ENCODE results near the gene PADI6. TPM values are rescaled to one million over a fixed set of nuclear protein-coding genes. Genes with fewer than 3 reads are reported as not detected.
A peak's percentile ranks its signal among the peaks of the same experiment; 100 is the strongest.

The PADI6 gene
- not detected for total RNA-seq

DNA sequence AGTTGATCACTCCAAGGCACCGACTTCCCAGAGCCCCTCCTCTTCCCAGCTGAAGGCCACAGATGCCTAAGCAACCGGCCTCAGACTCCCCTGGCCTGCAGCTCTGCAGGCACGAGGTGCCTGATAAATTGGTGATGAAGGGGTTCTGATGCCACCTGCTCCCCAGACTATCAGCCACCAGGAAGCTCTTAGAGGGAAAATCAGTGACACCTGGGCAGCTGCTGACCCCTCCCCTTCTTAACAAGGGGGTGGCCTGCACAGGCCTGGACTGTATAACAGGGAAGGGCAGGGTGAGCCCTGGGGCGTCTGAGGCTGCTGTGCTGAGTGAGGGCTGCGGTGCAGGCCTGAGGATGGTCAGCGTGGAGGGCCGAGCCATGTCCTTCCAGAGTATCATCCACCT lies at the start of gene PADI6:
PADI6 (plus strand) TSS at position 301 of the 400 bp plus-strand sequence; CDS start at position 351, 50 bp downstream.
- DNase-seq (ENCODE audit: low spot score in 2 of 2), result no peak
- H3K4me3 ChIP-seq (ENCODE audit: low read depth, poor library complexity, severe bottlenecking), result no peak within 1 kb of the TSS
- WGBS, 2 donors, result 62 to 64% methylated on average over 7 of the region's 7 CpGs
- intact Hi-C loops (cut with DNase I; ENCODE audit: low total_unique reads), result no loop called here
- TF ChIP-seq, protein P1, sequence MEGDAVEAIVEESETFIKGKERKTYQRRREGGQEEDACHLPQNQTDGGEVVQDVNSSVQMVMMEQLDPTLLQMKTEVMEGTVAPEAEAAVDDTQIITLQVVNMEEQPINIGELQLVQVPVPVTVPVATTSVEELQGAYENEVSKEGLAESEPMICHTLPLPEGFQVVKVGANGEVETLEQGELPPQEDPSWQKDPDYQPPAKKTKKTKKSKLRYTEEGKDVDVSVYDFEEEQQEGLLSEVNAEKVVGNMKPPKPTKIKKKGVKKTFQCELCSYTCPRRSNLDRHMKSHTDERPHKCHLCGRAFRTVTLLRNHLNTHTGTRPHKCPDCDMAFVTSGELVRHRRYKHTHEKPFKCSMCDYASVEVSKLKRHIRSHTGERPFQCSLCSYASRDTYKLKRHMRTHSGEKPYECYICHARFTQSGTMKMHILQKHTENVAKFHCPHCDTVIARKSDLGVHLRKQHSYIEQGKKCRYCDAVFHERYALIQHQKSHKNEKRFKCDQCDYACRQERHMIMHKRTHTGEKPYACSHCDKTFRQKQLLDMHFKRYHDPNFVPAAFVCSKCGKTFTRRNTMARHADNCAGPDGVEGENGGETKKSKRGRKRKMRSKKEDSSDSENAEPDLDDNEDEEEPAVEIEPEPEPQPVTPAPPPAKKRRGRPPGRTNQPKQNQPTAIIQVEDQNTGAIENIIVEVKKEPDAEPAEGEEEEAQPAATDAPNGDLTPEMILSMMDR (IDR thresholded peaks at IDR 0.05), result no peak

DNA sequence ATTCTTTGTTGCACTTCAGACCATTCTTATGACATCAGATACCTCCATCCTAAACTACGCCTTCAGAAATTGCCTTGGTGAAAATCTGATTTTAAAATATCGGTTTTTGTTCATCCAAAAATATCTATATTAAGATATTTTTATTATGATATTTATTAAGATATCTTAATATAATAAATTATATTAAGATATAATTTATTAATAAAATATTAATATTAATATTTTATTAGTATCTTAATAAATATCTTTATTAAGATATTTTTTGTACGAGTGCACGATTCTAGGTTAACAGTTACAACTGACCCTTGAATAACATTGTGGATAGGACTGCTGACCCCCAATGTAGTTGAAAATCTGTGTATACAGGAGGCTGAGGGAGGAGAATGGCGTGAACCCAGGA lies 43.1 kb upstream of the PADI6 start:
- TF ChIP-seq POLR2A (IDR thresholded peaks at IDR 0.05), result no peak
- TF ChIP-seq, protein P1 (IDR thresholded peaks at IDR 0.05), result no peak
- WGBS, 2 donors, result 75 to 86% methylated on average over 5 of the region's 5 CpGs
- intact Hi-C loops (cut with DNase I; ENCODE audit: low total_unique reads), result no loop called here

DNA sequence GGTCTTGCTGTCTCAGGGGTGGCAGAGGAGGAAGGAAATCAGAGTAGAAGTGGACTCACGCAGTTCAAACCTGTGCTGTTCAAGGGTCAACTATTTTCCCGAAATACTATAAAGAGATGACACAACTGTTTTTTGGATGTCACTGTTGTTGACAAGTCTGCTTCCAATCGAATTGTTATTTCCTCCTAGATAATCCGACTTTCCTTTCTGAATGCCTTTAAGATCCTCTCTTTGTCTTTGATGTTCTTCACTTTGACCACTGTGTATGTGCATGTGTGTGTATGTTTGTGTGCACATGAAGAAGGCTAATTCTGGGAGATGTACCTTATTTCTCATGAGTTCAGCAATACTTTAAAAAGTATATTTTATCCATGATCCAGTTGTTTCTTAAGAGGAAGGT lies 42.4 kb upstream of the PADI6 start:
- WGBS, 2 donors, result 78 to 82% methylated on average over 4 of the region's 4 CpGs
- H3K4me3 ChIP-seq (ENCODE audit: low read depth, poor library complexity, severe bottlenecking), result no peak overlapping the region
- no peak for TF ChIP-seq POLR2A (IDR thresholded peaks at IDR 0.05)
- TF ChIP-seq, protein P1 (IDR thresholded peaks at IDR 0.05), result no peak
- intact Hi-C loops (cut with DNase I; ENCODE audit: low total_unique reads), result loop anchor here (10.0 kb wide), 1 partner anchor 205 kb away; no protein-coding TSS in a partner anchor
- DNase-seq (ENCODE audit: low spot score in 2 of 2), result no peak

More for the DNA sequence above, 43.1 kb upstream of the PADI6 start:
- H3K4me3 ChIP-seq (ENCODE audit: low read depth, poor library complexity, severe bottlenecking), result no peak overlapping the region
- DNase-seq (ENCODE audit: low spot score in 2 of 2), result no peak

DNA sequence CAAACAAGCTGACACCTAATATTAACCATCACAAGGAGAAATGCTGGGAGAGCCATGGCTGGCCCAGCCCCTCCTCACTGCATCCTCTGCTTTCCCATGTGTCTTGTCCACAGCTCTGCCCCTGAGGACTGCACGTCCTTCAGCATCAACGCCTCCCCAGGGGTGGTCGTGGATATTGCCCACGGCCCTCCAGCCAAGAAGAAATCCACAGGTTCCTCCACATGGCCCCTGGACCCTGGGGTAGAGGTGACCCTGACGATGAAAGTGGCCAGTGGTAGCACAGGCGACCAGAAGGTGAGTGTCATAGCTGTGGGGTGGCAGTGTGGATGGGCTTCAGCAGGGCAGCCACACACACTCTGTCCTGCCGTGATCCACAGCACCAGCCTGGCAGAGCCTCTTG lies 41.1 kb upstream of the PADI6 start:
- DNase-seq (ENCODE audit: low spot score in 2 of 2), result peak in 1 of 2 donors; percentile 75
- intact Hi-C loops (cut with DNase I; ENCODE audit: low total_unique reads), result loop anchor here (10.0 kb wide), 1 partner anchor 206 kb away; no protein-coding TSS in a partner anchor
- 72 to 82% methylated on average over 7 of the region's 7 CpGs for WGBS, 2 donors

DNA sequence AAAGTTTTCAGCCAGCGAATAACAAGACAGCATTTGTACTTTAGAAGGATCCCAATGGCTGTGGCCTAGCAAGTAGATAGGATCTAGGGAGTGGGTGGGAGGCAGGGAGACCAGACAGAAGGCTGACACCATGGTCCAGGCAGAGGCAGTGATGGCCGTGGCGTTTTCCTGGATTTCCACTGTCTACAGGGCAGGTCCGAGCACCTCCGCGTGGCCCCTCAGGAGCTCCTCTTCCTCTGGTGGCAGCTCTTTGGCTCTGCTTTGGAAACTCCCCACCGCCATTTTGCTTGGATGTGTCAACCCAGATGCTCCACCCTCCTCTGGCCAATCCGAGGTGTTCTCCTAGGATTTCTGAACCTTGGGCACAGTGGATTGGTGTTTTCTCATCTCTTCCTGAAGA lies 38.9 kb upstream of the PADI6 start:
- 93 to 94% methylated on average over 8 of the region's 8 CpGs for WGBS, 2 donors
- no peak for TF ChIP-seq POLR2A (IDR thresholded peaks at IDR 0.05)
- TF ChIP-seq, protein P1 (IDR thresholded peaks at IDR 0.05), result no peak
- intact Hi-C loops (cut with DNase I; ENCODE audit: low total_unique reads), result loop anchor here (10.0 kb wide), 1 partner anchor 208 kb away; no protein-coding TSS in a partner anchor
- no peak overlapping the region for H3K4me3 ChIP-seq (ENCODE audit: low read depth, poor library complexity, severe bottlenecking)
- peak in 1 of 2 donors; percentile 77 for DNase-seq (ENCODE audit: low spot score in 2 of 2)

More for the DNA sequence above, 41.1 kb upstream of the PADI6 start:
- no peak for TF ChIP-seq POLR2A (IDR thresholded peaks at IDR 0.05)
- TF ChIP-seq, protein P1 (IDR thresholded peaks at IDR 0.05), result no peak
- no peak overlapping the region for H3K4me3 ChIP-seq (ENCODE audit: low read depth, poor library complexity, severe bottlenecking)
